WTC11 (cell line): ENCODE results near the gene EPHA2. TPM values are rescaled to one million over a fixed set of nuclear protein-coding genes. Genes with fewer than 3 reads are reported as not detected.

Experiments
- ATAC-seq: fragments of 200-7000 bp; cut with Tn5 transposase; 2 replicates; pipeline ENCODE4 v1.10.0; 2021; ENCODE audit warnings: mild to moderate bottlenecking, moderate library complexity
- CTCF ChIA-PET: fragments of 300-600 bp; sonication (Branson Sonifier 250); formaldehyde crosslinking; loops from one replicate; lab custom pipeline; 2021; ENCODE audit warnings: antibody characterized with exemption; lab: Charles Lee
- POLR2A ChIA-PET: fragments of 350-600 bp; sonication (Branson Sonifier 250); formaldehyde crosslinking; loops from one replicate; lab custom pipeline; 2021; ENCODE audit warnings: antibody characterized with exemption; lab: Charles Lee
- DNase-seq: peaks from one replicate; pipeline ENCODE4 v3.0.0; 2021; ENCODE audit warnings: low spot score
- H3K27ac Mint-ChIP-seq: 2 replicates; pipeline ENCODE4 v1.8.0; 2021; ENCODE audit warnings: mixed read lengths
- H3K27me3 Mint-ChIP-seq: 2 replicates; pipeline ENCODE4 v1.8.0; 2021; ENCODE audit warnings: low read depth, mild to moderate bottlenecking, moderate library complexity, mixed read lengths
- H3K36me3 Mint-ChIP-seq: 2 replicates; pipeline ENCODE4 v1.8.0; 2021; ENCODE audit warnings: mixed read lengths
- H3K4me1 Mint-ChIP-seq: 2 replicates; pipeline ENCODE4 v1.8.0; 2022; ENCODE audit warnings: mixed read lengths
- H3K4me3 Mint-ChIP-seq: 2 replicates; pipeline ENCODE4 v1.8.0; 2021; ENCODE audit warnings: mild to moderate bottlenecking, moderate library complexity, mixed read lengths
- H3K9me3 Mint-ChIP-seq: 2 replicates; pipeline ENCODE4 v1.8.0; 2021; ENCODE audit warnings: mixed read lengths
- ARID4B ChIP-seq: sonication (generic); formaldehyde crosslinking; IDR thresholded peaks from 2 replicates; pipeline ENCODE4 v1.8.0; 2023; ENCODE audit warnings: missing genetic modification reagents, mild to moderate bottlenecking, borderline replicate concordance
- ATF1 ChIP-seq: sonication (generic); formaldehyde crosslinking; IDR thresholded peaks from 2 replicates; pipeline ENCODE4 v1.8.1; 2023; ENCODE audit warnings: mild to moderate bottlenecking, moderate library complexity, missing genetic modification reagents
- CDX4 ChIP-seq: fragments of 250-450 bp; sonication (Bioruptor Pico); IDR thresholded peaks from 2 replicates; pipeline ENCODE4 v1.9.0; 2021; ENCODE audit warnings: moderate library complexity, mild to moderate bottlenecking, inconsistent platforms, borderline replicate concordance
- E2F5 ChIP-seq: sonication (generic); formaldehyde crosslinking; IDR thresholded peaks from 2 replicates; pipeline ENCODE4 v1.8.1; 2022; ENCODE audit warnings: mild to moderate bottlenecking, moderate library complexity, missing genetic modification reagents
- ELF4 ChIP-seq: sonication (generic); formaldehyde crosslinking; IDR thresholded peaks from 2 replicates; pipeline ENCODE4 v1.8.1; 2022; ENCODE audit warnings: low read depth, mild to moderate bottlenecking, moderate library complexity, missing genetic modification reagents
- EMX1 ChIP-seq: fragments of 250-450 bp; sonication (Bioruptor Pico); IDR thresholded peaks from 2 replicates; pipeline ENCODE4 v1.8.0; 2021; ENCODE audit warnings: mild to moderate bottlenecking
- GRHL2 ChIP-seq: fragments of 250-450 bp; sonication (Bioruptor Pico); IDR thresholded peaks from 2 replicates; pipeline ENCODE4 v1.8.0; 2022; ENCODE audit warnings: mild to moderate bottlenecking, moderate library complexity; ENCODE audit not compliant: insufficient replicate concordance, severe bottlenecking
- JUN ChIP-seq: sonication (generic); formaldehyde crosslinking; IDR thresholded peaks from 2 replicates; pipeline ENCODE4 v1.8.0; 2023; ENCODE audit warnings: mild to moderate bottlenecking, missing genetic modification reagents
- MXD4 ChIP-seq: fragments of 250-450 bp; sonication (Bioruptor Pico); IDR thresholded peaks from 2 replicates; pipeline ENCODE4 v1.8.0; 2021; ENCODE audit warnings: mild to moderate bottlenecking, moderate library complexity, borderline replicate concordance
- OVOL2 ChIP-seq: fragments of 250-450 bp; sonication (Bioruptor Pico); IDR thresholded peaks from 2 replicates; pipeline ENCODE4 v1.9.0; 2021; ENCODE audit warnings: mild to moderate bottlenecking, borderline replicate concordance
- ZNF263 ChIP-seq: sonication (generic); formaldehyde crosslinking; IDR thresholded peaks from 2 replicates; pipeline ENCODE4 v1.8.1; 2022; ENCODE audit warnings: low read depth, mild to moderate bottlenecking, moderate library complexity, missing genetic modification reagents
- ZNF317 ChIP-seq: sonication (generic); formaldehyde crosslinking; IDR thresholded peaks from 2 replicates; pipeline ENCODE4 v1.8.1; 2023; ENCODE audit warnings: low read depth, mild to moderate bottlenecking, moderate library complexity, missing genetic modification reagents, borderline replicate concordance
- ZNF396 ChIP-seq: fragments of 250-450 bp; sonication (Bioruptor Pico); IDR thresholded peaks from 2 replicates; pipeline ENCODE4 v1.8.0; 2021; ENCODE audit warnings: mild to moderate bottlenecking, moderate library complexity, borderline replicate concordance
- total RNA-seq: library from RNA; stranded (reverse); gene quantifications from 3 replicates; pipeline ENCODE4 v1.2.3, GENCODE V29; 2021
- TF ChIP-seq, protein P1 (sequence below): sonication (generic); formaldehyde crosslinking; IDR thresholded peaks from 2 replicates; pipeline ENCODE4 v1.8.1; 2023; ENCODE audit warnings: mild to moderate bottlenecking, missing genetic modification reagents, borderline replicate concordance
- TF ChIP-seq, protein P2 (sequence below): sonication (generic); formaldehyde crosslinking; IDR thresholded peaks from 2 replicates; pipeline ENCODE4 v1.8.1; 2023; ENCODE audit warnings: mild to moderate bottlenecking, missing genetic modification reagents
- TF ChIP-seq, protein P3 (sequence below): sonication (generic); formaldehyde crosslinking; IDR thresholded peaks from 2 replicates; pipeline ENCODE4 v1.8.1; 2022; ENCODE audit warnings: low read depth, missing genetic modification reagents, borderline replicate concordance

The EPHA2 gene
- total RNA-seq, 1 experiment from 2014 or later, result 44.4 TPM

GRCh38 chr1:16138772-16139221 is 17.1 kb downstream of the EPHA2 start (continued):
- no peak for TF ChIP-seq OVOL2

GRCh38 chr1:16137890-16138467 is 17.9 kb downstream of the EPHA2 start:
- ChIA-PET POLR2A (no interaction called here), CTCF (interaction anchor here (1.5 kb wide), 1 partner anchor 55 kb away, joined by 4 read pairs; no protein-coding TSS in a partner anchor)
- no peak for DNase-seq
- H3K27ac Mint-ChIP-seq, result no peak overlapping the region; the same call in 1 of the 2 replicates
- TF ChIP-seq ARID4B (CRISPR knock-in tag), result no peak
- TF ChIP-seq, protein P1, sequence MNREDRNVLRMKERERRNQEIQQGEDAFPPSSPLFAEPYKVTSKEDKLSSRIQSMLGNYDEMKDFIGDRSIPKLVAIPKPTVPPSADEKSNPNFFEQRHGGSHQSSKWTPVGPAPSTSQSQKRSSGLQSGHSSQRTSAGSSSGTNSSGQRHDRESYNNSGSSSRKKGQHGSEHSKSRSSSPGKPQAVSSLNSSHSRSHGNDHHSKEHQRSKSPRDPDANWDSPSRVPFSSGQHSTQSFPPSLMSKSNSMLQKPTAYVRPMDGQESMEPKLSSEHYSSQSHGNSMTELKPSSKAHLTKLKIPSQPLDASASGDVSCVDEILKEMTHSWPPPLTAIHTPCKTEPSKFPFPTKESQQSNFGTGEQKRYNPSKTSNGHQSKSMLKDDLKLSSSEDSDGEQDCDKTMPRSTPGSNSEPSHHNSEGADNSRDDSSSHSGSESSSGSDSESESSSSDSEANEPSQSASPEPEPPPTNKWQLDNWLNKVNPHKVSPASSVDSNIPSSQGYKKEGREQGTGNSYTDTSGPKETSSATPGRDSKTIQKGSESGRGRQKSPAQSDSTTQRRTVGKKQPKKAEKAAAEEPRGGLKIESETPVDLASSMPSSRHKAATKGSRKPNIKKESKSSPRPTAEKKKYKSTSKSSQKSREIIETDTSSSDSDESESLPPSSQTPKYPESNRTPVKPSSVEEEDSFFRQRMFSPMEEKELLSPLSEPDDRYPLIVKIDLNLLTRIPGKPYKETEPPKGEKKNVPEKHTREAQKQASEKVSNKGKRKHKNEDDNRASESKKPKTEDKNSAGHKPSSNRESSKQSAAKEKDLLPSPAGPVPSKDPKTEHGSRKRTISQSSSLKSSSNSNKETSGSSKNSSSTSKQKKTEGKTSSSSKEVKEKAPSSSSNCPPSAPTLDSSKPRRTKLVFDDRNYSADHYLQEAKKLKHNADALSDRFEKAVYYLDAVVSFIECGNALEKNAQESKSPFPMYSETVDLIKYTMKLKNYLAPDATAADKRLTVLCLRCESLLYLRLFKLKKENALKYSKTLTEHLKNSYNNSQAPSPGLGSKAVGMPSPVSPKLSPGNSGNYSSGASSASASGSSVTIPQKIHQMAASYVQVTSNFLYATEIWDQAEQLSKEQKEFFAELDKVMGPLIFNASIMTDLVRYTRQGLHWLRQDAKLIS (CRISPR knock-in tag), result no peak
- no peak for TF ChIP-seq GRHL2 (CRISPR knock-in tag)
- TF ChIP-seq MXD4 (CRISPR knock-in tag), result no peak
- TF ChIP-seq CDX4 (CRISPR knock-in tag), result no peak
- TF ChIP-seq JUN (CRISPR knock-in tag), result no peak
- no peak for TF ChIP-seq OVOL2
- TF ChIP-seq ELF4 (CRISPR knock-in tag), result no peak
- TF ChIP-seq ZNF396 (CRISPR knock-in tag), result no peak
- TF ChIP-seq ATF1, result no peak
- TF ChIP-seq ZNF263, result no peak
- TF ChIP-seq, protein P2, sequence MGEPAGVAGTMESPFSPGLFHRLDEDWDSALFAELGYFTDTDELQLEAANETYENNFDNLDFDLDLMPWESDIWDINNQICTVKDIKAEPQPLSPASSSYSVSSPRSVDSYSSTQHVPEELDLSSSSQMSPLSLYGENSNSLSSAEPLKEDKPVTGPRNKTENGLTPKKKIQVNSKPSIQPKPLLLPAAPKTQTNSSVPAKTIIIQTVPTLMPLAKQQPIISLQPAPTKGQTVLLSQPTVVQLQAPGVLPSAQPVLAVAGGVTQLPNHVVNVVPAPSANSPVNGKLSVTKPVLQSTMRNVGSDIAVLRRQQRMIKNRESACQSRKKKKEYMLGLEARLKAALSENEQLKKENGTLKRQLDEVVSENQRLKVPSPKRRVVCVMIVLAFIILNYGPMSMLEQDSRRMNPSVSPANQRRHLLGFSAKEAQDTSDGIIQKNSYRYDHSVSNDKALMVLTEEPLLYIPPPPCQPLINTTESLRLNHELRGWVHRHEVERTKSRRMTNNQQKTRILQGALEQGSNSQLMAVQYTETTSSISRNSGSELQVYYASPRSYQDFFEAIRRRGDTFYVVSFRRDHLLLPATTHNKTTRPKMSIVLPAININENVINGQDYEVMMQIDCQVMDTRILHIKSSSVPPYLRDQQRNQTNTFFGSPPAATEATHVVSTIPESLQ (CRISPR knock-in tag), result no peak
- TF ChIP-seq E2F5 (CRISPR knock-in tag), result no peak
- TF ChIP-seq ZNF317 (CRISPR knock-in tag), result no peak
- no peak for TF ChIP-seq EMX1 (CRISPR knock-in tag)
- TF ChIP-seq, protein P3, sequence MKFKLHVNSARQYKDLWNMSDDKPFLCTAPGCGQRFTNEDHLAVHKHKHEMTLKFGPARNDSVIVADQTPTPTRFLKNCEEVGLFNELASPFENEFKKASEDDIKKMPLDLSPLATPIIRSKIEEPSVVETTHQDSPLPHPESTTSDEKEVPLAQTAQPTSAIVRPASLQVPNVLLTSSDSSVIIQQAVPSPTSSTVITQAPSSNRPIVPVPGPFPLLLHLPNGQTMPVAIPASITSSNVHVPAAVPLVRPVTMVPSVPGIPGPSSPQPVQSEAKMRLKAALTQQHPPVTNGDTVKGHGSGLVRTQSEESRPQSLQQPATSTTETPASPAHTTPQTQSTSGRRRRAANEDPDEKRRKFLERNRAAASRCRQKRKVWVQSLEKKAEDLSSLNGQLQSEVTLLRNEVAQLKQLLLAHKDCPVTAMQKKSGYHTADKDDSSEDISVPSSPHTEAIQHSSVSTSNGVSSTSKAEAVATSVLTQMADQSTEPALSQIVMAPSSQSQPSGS (CRISPR knock-in tag), result no peak
- TF ChIP-seq, all 79 proteins: peak for 0
- no peak for ATAC-seq
- Mint-ChIP-seq H3K27me3 (no peaks in the 10 kb centered on the region), H3K9me3 (no peaks in the 10 kb centered on the region), H3K36me3 (peaks cover 58% of the 10 kb centered on the region), H3K4me1 (peaks cover 29% of the 10 kb centered on the region), H3K4me3 (no peak overlapping the region)
